ENCODE data around the gene ZEB1. TPM values are rescaled to one million over a fixed set of nuclear protein-coding genes. Genes with fewer than 3 reads are reported as not detected.

Gene ZEB1
- total and polyA plus RNA-seq, 2 of the 8 experiments (the other 6 are each of a cell fraction or from before 2014, with no cell fraction given) = 0.08 to 0.15 TPM

GRCh38 chr10:31372439-31372838 is 53.4 kb downstream of the ZEB1 start:
- Histone ChIP-seq H3K79me1 (ENCODE audit: low read depth, low read length) (no peaks in the 10 kb centered on the region), H3K9ac (replicated peaks in 1 of 4; ENCODE audit: extremely low read depth in 1 of 4, low read depth in 3 of 4, low read length in 3 of 4) (no peak overlapping the region), H3K23me2 (ENCODE audit: low read depth, low read length) (no peaks in the 10 kb centered on the region), H2BK120ac (replicated peaks; ENCODE audit: low read depth, low read length) (no peak overlapping the region), H2AK5ac (ENCODE audit: low read depth, low read length) (no peak overlapping the region), H2BK20ac (ENCODE audit: low read length) (no peak overlapping the region), H3K14ac (ENCODE audit: insufficient read length) (no peak overlapping the region), H3K4me2 (ENCODE audit: insufficient read depth in 1 of 2, low read depth in 2 of 2, low read length in 2 of 2) (no peak overlapping the region), H3K18ac (ENCODE audit: extremely low read depth, low read length) (no peak overlapping the region), H4K20me1 (replicated peaks in 1 of 2; ENCODE audit: control insufficient read depth in 1 of 2, insufficient read depth in 2 of 2, low read length in 2 of 2) (no peaks in the 10 kb centered on the region), H2AFZ (ENCODE audit: low read length) (no peak overlapping the region), H3K56ac (replicated peaks; ENCODE audit: insufficient read length, low read depth, low read length) (no peak overlapping the region), H4K5ac (ENCODE audit: insufficient read length, low read depth, low read length) (no peak overlapping the region), H2BK12ac (ENCODE audit: low read depth, low read length) (no peak overlapping the region), H3K4ac (replicated peaks; ENCODE audit: insufficient read length, low read depth, low read length) (no peak overlapping the region), H2BK15ac (ENCODE audit: low read length) (no peak overlapping the region), H3K36me3 (ENCODE audit: control insufficient read depth in 2 of 4, insufficient read depth in 4 of 4, low read length in 3 of 4) (no peaks in the 10 kb centered on the region), H4K91ac (replicated peaks; ENCODE audit: insufficient read length, low read length) (no peak overlapping the region), H3K23ac (ENCODE audit: insufficient read length) (no peak overlapping the region), H4K8ac (ENCODE audit: extremely low read depth, insufficient read depth, low read length) (no peak overlapping the region), H3K4me3 (ENCODE audit: extremely low read depth in 1 of 4, insufficient read depth in 2 of 4, low read depth in 3 of 4, low read length in 4 of 4) (no peak overlapping the region), H3K27ac (ENCODE audit: low read depth, low read length) (no peak overlapping the region), H3K9me3 (ENCODE audit: insufficient read depth in 2 of 2, low read depth in 1 of 2, low read length in 1 of 2) (no peaks in the 10 kb centered on the region), H3K4me1 (replicated peaks in 1 of 4; ENCODE audit: control insufficient read depth in 3 of 4, insufficient read depth in 4 of 4, low read length in 3 of 4) (no peaks in the 10 kb centered on the region), H3K27me3 (replicated peaks in 1 of 4; ENCODE audit: control insufficient read depth in 3 of 4, extremely low read depth in 1 of 4, insufficient read depth in 3 of 4, low read length in 3 of 4) (no peaks in the 10 kb centered on the region), H2BK5ac (ENCODE audit: low read depth, low read length) (no peak overlapping the region), H3K79me2 (ENCODE audit: control insufficient read depth in 1 of 2, insufficient read depth in 2 of 2, low read length in 2 of 2) (no peaks in the 10 kb centered on the region)
- no peak for FAIRE-seq
- CTCF ChIA-PET (ENCODE audit: partially characterized antibody) = interaction anchor here (1.3 kb wide), 1 partner anchor 118 kb away, joined by 3 read pairs; no protein-coding TSS in a partner anchor
- POLR2A ChIA-PET (ENCODE audit: partially characterized antibody) = no interaction called here
- WGBS, 2 experiments (ENCODE audit: extremely low coverage in 1 of 2, insufficient coverage in 1 of 2, insufficient read length in 1 of 2, insufficient replicate concordance in 2 of 2, low coverage in 1 of 2, low lambda C conversion rate in 2 of 2, missing lambda C conversion rate in 1 of 2) = 91% methylated on average over 3 of the region's 3 CpGs; no CpG with 5 or more reads in 1 of the 2 experiments
- no peak for DNase-seq (ENCODE audit: low read depth in 1 of 2, low spot score in 2 of 2)
- TF ChIP-seq SIN3A (conservative IDR thresholded peaks at IDR 0.05 in 1 of 2, IDR thresholded peaks at IDR 0.05 in 1 of 2; ENCODE audit: low read depth in 1 of 2, low read length in 2 of 2) (no peak), RAD21 (IDR thresholded peaks at IDR 0.05 in 1 of 2, conservative IDR thresholded peaks at IDR 0.05 in 1 of 2; ENCODE audit: low read depth in 2 of 2, low read length in 2 of 2) (no peak), CBX8 (IDR thresholded peaks at IDR 0.05; ENCODE audit: borderline replicate concordance, low read depth, low read length) (no peak), BRCA1 (IDR thresholded peaks at IDR 0.05; ENCODE audit: low read depth, low read length) (no peak), POU5F1 (IDR thresholded peaks at IDR 0.05; ENCODE audit: low read depth, low read length) (no peak), SRF (IDR thresholded peaks at IDR 0.05; ENCODE audit: low read depth, low read length) (no peak), CTBP2 (IDR thresholded peaks at IDR 0.05; ENCODE audit: borderline replicate concordance, insufficient read depth, insufficient read length, low read length) (no peak), EP300 (IDR thresholded peaks at IDR 0.05; ENCODE audit: borderline replicate concordance in 1 of 2, low read depth in 2 of 2, low read length in 2 of 2) (no peak), CREB1 (IDR thresholded peaks at IDR 0.05) (no peak), GABPA (IDR thresholded peaks at IDR 0.05; ENCODE audit: borderline replicate concordance, insufficient read depth, low read length) (no peak), CHD2 (IDR thresholded peaks at IDR 0.05; ENCODE audit: low read length) (no peak), RFX5 (IDR thresholded peaks at IDR 0.05; ENCODE audit: borderline replicate concordance, low read depth, low read length) (no peak), SP4 (IDR thresholded peaks at IDR 0.05; ENCODE audit: low read length) (no peak), NRF1 (IDR thresholded peaks at IDR 0.05; ENCODE audit: low read depth, low read length) (no peak), PHF8 (conservative IDR thresholded peaks at IDR 0.05; ENCODE audit: low read depth, low read length) (no peak)
